CD4-positive, alpha-beta T cell treated with Interleukin-15 for 4 hours (primary cell): Measurements from ENCODE around the gene NPNT.

ENCODE experiments used
- DNase-seq: peaks from one replicate; pipeline ENCODE4 v3.0.0-alpha.2; 2020; ENCODE audit warnings: low spot score

NPNT gene

DNA sequence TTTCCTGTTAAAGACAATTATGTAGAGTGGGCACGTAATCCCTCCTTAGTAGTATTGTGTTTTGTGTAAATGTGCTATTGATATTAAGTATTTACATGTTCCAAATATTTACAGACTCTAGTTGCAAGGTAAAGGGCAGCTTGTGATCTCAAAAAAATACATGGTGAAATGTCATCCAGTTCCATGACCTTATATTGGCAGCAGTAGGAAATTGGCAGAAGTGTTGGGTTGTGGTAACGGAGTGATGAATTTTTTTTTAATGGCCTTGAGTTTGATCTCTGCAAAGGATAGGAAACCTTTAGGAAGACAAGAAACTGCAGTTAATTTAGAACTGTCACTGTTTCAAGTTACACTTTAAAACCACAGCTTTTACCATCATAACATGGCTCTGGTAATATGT lies 74.3 kb downstream of the NPNT start:
- DNase-seq = no peak

GRCh38 chr4:105970371-105970770 lies 75.1 kb downstream of the NPNT start:
- DNase-seq = no peak

GRCh38 chr4:105971036-105971435 lies 75.8 kb downstream of the NPNT start:
- DNase-seq = no peak

GRCh38 chr4:105972946-105973621 lies 77.8 kb downstream of the NPNT start:
- no peak for DNase-seq

GRCh38 chr4:105976915-105977314 lies 81.6 kb downstream of the NPNT start:
- no peak for DNase-seq

DNA sequence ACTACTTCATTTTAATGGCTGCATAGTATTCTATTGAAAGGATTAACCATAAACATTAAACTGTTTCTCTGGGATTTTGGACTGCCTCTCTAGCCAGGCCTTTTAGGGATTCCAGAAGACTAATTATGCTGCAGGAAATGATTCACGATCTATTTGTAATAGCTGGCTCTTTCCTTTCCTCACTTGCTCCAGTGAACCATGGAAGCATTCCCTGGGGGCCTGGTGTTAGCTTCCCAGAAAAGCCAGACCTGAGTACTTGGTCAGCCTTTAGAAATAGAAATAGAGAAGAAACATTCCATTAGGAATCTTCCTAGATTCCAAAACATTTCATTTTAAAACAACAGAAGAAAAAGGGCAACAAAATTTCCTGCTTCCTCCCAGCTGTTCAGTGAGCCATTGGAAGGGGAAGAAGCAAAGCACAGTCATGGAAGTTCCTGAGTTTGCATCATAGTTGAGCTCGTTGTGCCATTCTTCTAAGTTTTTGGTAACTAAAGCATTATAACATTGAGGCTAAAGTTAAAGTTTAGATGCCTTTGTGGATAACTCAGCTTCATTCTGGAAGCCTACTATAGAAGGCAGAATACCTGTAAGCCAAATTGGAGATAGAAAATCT lies 83.5 kb downstream of the NPNT start:
- no peak for DNase-seq

GRCh38 chr4:105979506-105979905 lies 84.2 kb downstream of the NPNT start:
- DNase-seq = no peak

DNA sequence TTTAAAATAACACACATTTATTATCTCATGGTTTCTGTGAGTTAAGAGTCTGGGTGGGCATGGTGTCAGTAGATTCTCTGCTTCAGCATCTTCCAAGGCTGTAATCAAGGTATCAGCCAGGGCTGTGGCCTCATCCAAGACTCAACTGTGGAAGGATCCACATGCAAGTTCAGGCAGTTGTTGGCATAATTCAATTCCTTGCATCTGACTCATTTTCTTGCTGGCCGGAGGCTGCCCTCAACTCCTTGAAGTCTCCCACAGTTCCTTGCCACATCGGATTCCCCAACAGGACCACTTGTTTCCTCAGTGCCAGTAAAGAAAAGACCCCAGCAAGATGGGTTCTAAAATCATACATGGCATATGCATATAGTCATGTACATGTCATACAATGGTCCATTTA lies 93.4 kb downstream of the NPNT start:
- no peak for DNase-seq

DNA sequence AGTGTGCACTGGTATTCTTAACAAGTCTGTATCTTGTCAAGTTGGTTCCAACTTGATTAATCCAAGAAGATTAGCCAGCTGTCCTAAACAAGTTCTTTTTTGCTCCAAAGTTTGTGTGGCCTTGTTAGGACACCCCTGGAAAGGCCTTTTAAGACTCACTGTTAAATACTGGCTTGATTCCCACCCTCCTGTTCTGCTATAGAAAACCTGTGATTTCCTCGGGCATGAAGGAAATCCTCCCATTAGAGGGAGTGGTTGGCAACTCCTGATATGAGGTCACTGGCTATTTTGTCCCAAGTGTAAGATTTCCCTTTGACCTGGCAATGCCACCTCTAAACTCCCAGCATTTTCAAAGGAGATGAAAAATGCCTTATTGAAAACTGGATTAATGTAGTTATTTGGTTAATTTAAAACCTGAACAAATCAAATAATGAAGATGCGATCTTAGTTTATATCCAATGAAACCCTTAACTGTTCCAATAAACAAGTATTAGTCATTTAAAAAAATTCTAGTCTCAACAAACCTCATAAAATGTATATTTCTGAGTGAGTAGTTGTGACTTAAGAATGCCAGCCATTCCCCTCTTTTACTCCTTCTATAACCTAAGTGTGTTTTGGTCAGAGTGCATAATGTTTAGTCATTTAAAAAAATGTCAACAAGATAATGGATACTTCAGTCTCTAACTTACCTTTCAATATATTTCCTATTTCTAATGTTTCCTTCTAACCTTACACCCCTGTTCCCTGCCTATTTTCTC lies 94.4 kb downstream of the NPNT start:
- DNase-seq = no peak

DNA sequence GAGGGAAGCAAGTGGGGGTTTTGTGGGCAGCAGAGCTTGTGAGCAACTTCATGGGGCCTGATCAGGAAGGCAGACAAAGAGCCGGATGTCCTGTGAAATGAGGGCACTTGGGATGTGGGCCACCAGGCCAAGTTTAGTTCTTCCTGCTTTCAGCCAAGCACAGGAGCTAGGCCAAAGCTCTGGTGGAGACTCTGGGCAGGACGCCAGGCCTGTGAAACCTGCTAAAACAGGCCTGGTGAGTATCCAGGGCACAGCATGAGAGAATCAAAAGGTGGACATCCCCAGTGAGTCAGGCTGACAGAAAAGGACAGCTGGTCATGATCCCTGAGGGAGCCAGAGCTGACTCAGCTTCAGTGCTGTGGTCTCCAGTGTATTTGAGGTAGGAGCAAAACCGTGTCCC lies 95.7 kb downstream of the NPNT start:
- DNase-seq = no peak

DNA sequence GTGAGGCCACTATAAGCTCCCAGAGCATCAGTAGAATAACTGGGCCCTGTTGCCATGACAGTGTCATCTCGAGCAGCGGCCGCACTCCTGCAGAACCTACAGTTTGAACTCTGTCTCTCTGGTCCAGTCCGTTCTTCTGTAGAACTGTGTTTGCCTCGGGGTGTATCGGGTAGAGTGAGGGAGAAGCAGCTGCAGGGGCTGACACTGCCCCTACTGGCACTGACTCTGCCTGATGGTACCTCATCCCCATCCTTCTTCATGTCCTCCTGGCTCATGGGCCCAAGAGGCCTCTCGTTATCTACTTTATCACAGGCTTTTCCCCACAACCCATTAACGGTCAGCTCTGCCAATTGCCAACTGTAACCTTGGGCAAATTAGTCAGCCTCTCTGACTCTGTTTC lies 96.5 kb downstream of the NPNT start:
- no peak for DNase-seq

DNA sequence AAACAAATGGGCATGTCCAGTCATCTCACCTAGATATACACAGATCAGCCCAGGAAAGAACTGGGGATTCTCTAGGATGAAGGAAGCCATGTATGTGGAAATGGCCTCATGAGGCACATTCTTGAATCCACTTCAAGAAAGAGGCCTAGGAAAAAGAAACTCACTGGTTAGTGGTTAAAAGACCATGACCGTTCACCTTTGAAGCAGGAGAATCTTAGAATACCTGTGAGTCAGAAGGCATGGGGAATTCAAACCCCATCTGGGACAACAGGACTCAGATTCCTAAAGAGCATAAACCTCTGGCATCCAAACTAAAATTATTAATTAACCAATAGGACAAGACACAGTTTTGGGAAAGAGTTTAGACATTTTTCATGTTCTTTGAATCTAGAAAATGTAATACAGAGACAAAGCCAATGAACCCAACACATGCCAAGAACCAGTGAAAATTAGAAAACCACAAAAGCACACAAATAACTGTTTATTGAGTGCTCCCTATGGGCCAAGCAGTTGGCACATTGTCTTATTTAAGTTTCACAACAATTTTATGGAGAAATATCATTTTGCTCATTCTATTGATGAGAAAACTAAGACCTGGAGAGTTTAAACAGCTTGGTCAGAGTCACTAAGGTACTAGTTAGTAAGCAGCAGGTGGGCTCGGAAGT lies 97.5 kb downstream of the NPNT start:
- DNase-seq = no peak

DNA sequence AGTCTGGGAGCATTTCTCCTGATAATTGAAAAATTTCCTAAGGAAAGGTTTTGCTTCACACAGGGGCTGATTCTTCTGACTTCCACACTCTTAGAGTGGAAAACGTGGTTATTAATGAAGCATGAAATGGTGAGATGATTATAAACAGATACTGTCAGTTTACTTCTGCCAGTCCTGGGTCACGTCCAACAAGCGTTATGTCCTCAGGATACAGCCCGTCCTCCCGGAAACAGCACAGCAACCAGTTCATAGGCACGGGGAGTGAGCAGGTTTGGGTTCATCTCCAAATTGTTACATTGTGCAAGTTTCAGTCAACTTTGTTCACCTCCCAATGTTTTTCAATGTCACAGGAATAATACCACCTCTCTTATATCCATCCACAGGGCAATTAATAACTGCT lies 98.8 kb downstream of the NPNT start:
- DNase-seq = no peak

DNA sequence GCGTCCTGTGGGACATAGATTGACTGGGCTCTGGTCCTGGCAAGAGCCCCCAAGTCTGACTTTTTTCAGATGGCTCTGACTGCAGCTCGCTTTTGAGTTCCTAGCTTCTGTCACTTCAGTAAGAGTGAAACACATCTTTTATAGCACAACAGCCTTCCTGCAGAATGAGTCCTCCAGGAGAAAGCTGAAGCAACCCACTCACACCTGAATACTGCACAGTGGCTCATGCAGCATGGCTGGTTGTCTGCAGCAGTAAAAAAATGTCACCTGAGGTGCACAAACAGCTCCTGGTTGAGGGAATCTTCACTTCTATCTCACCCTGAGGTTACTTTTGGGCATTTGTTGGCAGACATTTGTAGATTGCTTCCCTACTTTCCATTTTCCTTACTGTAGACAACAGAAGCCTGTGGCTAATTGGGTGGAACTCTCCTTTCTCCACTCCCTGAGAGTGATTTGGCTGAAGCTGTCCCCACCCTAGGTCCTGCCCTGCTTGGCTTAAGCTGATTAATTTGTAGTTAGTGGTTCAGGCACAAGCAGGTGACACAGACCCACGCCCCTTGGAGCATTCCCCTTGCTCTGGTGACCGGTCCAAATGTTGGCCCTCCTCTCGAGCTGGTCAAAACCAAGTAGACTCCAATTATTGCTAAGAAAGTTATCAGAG lies 99.7 kb downstream of the NPNT start:
- no peak for DNase-seq

DNA sequence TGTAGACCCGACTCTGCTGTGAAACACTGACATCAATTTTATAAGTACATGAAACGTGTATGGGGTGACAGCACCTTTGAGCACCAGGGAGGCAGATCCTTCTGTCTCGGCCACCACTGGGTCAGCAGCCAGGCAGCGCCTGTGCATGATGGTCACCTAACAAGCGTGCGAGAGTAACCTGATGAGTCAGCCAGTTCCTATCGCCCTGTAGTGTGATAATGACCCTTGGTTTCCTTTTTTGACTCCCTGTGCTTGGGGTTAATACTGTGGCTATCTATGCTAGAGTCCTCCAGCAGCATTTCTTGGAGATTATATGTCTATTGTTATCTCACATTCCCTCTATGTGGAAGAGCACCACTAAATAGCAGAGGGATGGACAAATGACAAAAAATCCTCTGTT lies 101.6 kb downstream of the NPNT start:
- no peak for DNase-seq

DNA sequence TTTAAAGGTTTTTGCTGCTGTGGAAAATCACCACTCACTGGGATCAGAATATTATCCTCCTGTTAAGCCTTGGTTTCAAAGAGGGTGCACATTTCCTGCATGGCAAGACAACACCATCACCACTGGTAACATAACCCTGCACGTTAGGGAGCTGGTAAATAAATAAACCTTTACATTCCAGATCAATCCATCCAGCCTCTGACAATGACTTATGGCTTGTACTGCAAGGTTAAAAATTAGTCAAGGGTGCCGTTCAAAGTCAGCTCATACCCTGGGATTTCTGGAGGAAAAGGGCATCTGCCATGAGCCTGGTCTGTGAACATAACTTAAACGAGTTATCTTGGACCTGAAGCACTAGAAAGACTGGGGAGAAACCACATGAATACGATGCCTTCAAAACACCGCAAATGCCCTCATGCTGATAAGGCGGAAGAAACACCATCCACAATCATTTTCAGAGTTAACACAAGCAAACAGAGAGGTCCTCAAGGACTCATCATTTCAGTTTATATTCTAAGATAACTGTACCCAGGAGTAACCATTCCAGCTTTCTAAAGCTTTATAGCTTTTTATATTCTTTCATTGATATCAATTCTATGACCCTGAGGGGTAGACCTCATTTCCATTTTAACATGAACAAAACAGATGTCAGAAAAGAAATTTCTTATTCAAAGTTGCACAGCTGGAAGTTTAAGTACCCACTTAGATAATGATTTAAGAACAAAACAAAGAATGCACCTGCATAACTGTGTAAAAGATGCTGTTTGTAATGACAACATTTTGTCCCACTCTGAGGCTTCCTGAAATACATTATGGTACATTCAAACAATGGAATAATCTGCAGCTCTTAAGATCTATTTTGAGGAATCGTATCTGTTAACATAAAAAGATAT lies 103.1 kb downstream of the NPNT start:
- no peak for DNase-seq

DNA sequence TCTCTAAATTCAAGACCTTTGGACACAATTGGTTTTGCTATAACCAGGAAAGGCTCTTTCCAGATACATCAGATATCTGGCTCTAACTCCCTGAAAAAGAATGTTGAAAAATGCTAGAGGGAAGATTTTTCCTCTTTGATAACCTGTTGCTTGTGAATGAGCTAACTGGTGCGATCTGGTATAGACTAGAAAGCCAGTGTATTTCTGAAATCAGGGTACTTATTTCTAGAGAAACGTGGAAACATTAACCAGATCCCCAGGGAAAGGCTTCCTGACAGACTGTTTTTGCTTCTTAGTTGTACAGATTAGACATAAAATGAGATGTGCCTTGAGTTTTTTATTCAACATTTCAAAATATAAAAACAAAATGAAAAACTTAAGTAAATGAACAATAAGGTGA lies 107.7 kb downstream of the NPNT start:
- DNase-seq = no peak

DNA sequence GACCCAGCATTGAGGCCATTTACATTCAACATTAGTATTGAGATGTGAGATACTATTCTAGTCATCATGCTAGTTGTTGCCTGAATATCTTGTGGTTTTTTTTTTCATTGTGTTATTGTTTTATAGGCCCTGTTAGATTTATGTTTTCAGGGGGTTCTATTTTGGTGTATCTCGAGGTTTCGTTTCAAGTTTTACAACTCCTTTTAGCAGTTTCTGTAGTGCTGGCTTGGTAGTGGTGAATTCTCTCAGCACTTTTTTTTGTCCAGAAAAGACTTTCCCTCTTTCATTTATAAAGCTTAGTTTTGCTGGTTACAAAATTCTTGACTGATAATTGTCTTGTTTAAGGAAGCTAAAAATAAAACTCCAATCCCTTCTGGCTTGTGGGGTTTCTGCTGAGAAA lies 115.5 kb downstream of the NPNT start:
- no peak for DNase-seq

- DNase-seq = no peak
Measured at GRCh38 chr4:106011387-106011786, 116.1 kb downstream of the NPNT start.

DNA sequence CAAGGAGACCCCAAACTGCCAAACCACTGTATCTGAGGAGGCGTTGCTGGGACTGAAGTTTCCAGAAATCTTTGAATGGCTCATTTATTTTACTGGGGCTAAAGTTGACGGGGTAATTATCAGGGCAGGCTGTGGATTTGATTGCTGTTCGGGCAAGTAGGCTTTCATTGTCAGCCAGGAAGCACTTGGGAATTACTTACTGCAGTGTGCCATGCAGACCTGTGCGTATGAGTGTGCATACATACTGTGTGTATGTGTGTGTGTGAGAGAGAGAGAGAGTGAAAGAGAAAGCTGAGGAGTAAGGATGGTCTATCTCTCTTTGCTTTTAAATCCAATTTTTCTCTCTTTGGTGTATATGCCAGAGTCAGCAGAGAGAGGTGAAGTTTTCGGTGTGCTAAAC lies 122.7 kb downstream of the NPNT start:
- DNase-seq = no peak

DNA sequence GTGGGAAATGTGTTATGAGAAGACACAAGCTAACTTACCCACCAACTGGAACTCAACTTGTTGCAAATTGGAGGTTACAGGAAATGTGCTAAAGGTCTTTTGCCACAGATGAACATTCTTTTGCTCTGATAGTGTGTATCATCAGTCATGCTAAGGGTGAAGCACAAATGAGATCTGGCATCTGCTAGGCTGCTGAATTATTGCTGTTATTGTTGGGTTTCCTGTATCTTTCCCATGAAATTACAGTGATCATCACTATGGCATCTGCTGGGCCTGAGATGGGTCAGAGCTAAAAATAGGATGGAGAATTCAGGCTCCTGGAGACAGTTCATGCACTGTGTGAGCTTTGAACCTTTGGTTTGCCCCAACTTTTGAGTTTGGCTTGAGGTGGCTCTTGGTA lies 124.5 kb downstream of the NPNT start:
- DNase-seq = no peak
